ENCODE results near the gene NAGS.

DNA sequence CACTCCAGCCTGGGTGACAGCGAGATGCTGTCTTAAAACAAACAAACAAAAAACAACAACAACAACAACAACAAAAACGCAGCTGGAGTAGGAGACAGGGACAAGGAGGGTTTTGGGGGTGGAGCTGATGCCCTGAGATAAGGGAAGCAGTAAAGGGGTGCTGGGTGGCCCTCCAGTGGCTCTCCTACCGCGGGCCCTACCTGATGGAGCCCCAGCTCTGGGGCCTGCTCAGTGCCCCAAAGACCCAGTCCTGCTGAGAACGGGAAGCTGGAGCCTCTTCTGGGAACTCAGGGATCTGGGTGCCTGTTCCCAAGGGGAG, 21.3 kb upstream of the NAGS start:
- TF ChIP-seq, protein P1, sequence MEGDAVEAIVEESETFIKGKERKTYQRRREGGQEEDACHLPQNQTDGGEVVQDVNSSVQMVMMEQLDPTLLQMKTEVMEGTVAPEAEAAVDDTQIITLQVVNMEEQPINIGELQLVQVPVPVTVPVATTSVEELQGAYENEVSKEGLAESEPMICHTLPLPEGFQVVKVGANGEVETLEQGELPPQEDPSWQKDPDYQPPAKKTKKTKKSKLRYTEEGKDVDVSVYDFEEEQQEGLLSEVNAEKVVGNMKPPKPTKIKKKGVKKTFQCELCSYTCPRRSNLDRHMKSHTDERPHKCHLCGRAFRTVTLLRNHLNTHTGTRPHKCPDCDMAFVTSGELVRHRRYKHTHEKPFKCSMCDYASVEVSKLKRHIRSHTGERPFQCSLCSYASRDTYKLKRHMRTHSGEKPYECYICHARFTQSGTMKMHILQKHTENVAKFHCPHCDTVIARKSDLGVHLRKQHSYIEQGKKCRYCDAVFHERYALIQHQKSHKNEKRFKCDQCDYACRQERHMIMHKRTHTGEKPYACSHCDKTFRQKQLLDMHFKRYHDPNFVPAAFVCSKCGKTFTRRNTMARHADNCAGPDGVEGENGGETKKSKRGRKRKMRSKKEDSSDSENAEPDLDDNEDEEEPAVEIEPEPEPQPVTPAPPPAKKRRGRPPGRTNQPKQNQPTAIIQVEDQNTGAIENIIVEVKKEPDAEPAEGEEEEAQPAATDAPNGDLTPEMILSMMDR (IDR thresholded peaks at IDR 0.05; ENCODE audit: insufficient read depth, low read depth, low read length), result no peak
- TF ChIP-seq EZH2 (IDR thresholded peaks at IDR 0.05; ENCODE audit: insufficient read depth, low read length), result no peak

Data from astrocyte (in vitro differentiated cells and primary cell).